Measurements from ENCODE around the gene RAB36. TPM values are rescaled to one million over a fixed set of nuclear protein-coding genes. Genes with fewer than 3 reads are reported as not detected.

RAB36 gene
- polyA plus RNA-seq, 1 of the 3 experiments (the other 2 are of a cell fraction): 6.6 TPM

DNA sequence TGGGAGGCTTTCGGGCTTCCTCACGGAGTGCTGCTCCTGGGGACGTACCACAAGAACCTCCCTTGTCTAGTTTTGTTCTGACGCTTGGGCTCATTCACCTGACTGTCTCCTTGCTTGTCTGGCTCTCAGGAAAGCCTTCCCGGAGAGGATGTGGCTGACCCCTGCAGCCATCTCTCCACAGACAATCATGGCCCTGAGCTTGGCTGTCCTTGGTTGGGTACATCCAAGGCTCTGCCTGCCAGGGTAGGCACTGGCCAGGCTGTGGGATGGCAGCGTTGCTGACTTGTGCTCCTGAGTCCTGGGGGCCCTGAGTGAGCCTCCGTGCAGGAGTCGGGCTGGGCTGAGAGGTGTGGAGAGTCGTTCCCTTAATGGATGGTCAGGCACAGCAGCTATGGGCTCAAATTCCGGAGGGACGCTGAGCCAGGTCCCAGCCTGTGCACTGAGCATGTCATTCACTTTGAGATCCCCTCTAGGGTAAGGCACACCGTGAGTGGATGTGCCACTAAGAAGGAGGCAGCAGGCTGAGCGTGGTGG, 67.8 kb downstream of the RAB36 start:
- CTCF ChIA-PET: interaction anchor here (1.0 to 1.7 kb wide), 2 partner anchors 10 to 69 kb away, joined by 6 to 8 read pairs; no protein-coding TSS in a partner anchor
- no peak for DNase-seq
- Histone ChIP-seq H4K20me1 (ENCODE audit: insufficient read depth) (peaks cover 66% of the 10 kb centered on the region), H3K4me1 (ENCODE audit: control insufficient read depth in 1 of 2, insufficient read depth in 2 of 2, low read depth in 1 of 2, low read length in 1 of 2) (peaks cover 11 to 41% of the 10 kb centered on the region in 2 experiments; a peak in 3 of 4 replicates), H3K79me2 (ENCODE audit: insufficient read depth) (peaks cover 85% of the 10 kb centered on the region; the same call in 1 of the 2 replicates), H3K27ac (ENCODE audit: low read depth in 2 of 2, low read length in 1 of 2) (peak overlapping the region in 1 of 2 experiments; percentile 39; a peak in 1 of 4 replicates), H3K36me3 (replicated peaks in 1 of 2; ENCODE audit: control insufficient read depth in 1 of 2, insufficient read depth in 2 of 2, low read length in 1 of 2) (no peaks in the 10 kb centered on the region), H3K9ac (no peak overlapping the region), H3K4me2 (no peak overlapping the region), H3F3A (replicated peaks; ENCODE audit: insufficient read depth) (no peaks in the 10 kb centered on the region), H3K4me3 (ENCODE audit: low read depth in 2 of 2, low read length in 1 of 2) (no peak overlapping the region), H3K9me3 (no peaks in the 10 kb centered on the region), H3K27me3 (ENCODE audit: insufficient read depth) (no peaks in the 10 kb centered on the region), H2AFZ (ENCODE audit: low read depth) (no peak overlapping the region), H3K9me2 (no peaks in the 10 kb centered on the region)
- WGBS (ENCODE audit: low lambda C conversion rate): 99% methylated on average over 12 of the region's 13 CpGs
- POLR2A ChIA-PET: no interaction called here
- TF ChIP-seq RXRA (IDR thresholded peaks at IDR 0.05; ENCODE audit: borderline replicate concordance, low read depth): no peak
- TF ChIP-seq, protein P1, sequence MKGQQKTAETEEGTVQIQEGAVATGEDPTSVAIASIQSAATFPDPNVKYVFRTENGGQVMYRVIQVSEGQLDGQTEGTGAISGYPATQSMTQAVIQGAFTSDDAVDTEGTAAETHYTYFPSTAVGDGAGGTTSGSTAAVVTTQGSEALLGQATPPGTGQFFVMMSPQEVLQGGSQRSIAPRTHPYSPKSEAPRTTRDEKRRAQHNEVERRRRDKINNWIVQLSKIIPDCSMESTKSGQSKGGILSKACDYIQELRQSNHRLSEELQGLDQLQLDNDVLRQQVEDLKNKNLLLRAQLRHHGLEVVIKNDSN (IDR thresholded peaks at IDR 0.05; ENCODE audit: borderline replicate concordance, low read depth): no peak
- no peak for TF ChIP-seq YY1 (IDR thresholded peaks at IDR 0.05; ENCODE audit: low read depth)
- TF ChIP-seq, protein P2, sequence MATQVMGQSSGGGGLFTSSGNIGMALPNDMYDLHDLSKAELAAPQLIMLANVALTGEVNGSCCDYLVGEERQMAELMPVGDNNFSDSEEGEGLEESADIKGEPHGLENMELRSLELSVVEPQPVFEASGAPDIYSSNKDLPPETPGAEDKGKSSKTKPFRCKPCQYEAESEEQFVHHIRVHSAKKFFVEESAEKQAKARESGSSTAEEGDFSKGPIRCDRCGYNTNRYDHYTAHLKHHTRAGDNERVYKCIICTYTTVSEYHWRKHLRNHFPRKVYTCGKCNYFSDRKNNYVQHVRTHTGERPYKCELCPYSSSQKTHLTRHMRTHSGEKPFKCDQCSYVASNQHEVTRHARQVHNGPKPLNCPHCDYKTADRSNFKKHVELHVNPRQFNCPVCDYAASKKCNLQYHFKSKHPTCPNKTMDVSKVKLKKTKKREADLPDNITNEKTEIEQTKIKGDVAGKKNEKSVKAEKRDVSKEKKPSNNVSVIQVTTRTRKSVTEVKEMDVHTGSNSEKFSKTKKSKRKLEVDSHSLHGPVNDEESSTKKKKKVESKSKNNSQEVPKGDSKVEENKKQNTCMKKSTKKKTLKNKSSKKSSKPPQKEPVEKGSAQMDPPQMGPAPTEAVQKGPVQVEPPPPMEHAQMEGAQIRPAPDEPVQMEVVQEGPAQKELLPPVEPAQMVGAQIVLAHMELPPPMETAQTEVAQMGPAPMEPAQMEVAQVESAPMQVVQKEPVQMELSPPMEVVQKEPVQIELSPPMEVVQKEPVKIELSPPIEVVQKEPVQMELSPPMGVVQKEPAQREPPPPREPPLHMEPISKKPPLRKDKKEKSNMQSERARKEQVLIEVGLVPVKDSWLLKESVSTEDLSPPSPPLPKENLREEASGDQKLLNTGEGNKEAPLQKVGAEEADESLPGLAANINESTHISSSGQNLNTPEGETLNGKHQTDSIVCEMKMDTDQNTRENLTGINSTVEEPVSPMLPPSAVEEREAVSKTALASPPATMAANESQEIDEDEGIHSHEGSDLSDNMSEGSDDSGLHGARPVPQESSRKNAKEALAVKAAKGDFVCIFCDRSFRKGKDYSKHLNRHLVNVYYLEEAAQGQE (IDR thresholded peaks at IDR 0.05; ENCODE audit: low read depth, low read length): no peak
- no peak for TF ChIP-seq FOSL2 (IDR thresholded peaks at IDR 0.05; ENCODE audit: borderline replicate concordance, low read depth)
- TF ChIP-seq MEF2A (IDR thresholded peaks at IDR 0.05; ENCODE audit: borderline replicate concordance, low read depth): no peak
- no peak for TF ChIP-seq FOXM1 (IDR thresholded peaks at IDR 0.05; ENCODE audit: low read depth)
- TF ChIP-seq, protein P3, sequence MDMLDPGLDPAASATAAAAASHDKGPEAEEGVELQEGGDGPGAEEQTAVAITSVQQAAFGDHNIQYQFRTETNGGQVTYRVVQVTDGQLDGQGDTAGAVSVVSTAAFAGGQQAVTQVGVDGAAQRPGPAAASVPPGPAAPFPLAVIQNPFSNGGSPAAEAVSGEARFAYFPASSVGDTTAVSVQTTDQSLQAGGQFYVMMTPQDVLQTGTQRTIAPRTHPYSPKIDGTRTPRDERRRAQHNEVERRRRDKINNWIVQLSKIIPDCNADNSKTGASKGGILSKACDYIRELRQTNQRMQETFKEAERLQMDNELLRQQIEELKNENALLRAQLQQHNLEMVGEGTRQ (IDR thresholded peaks at IDR 0.05; ENCODE audit: borderline replicate concordance, low read depth, low read length): no peak
- no peak for TF ChIP-seq JUND (IDR thresholded peaks at IDR 0.05)
- TF ChIP-seq RCOR1 (IDR thresholded peaks at IDR 0.05; ENCODE audit: low read length): no peak
- TF ChIP-seq TEAD4 (IDR thresholded peaks at IDR 0.05; ENCODE audit: borderline replicate concordance, insufficient read depth): no peak
- TF ChIP-seq, protein P4, sequence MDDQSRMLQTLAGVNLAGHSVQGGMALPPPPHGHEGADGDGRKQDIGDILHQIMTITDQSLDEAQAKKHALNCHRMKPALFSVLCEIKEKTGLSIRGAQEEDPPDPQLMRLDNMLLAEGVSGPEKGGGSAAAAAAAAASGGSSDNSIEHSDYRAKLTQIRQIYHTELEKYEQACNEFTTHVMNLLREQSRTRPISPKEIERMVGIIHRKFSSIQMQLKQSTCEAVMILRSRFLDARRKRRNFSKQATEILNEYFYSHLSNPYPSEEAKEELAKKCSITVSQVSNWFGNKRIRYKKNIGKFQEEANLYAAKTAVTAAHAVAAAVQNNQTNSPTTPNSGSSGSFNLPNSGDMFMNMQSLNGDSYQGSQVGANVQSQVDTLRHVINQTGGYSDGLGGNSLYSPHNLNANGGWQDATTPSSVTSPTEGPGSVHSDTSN (IDR thresholded peaks at IDR 0.05): no peak

Measured in SK-N-SH (cell line).